Measurements from ENCODE around the gene TRAF3. TPM values are rescaled to one million over a fixed set of nuclear protein-coding genes. Genes with fewer than 3 reads are reported as not detected.
A peak's percentile ranks its signal among the peaks of the same experiment; 100 is the strongest.
"Not testable (repeated sequence)": the region's sequence is repeated elsewhere in the genome, so short reads cannot be mapped to it uniquely, and the experiment has no call there.

Gene TRAF3
- total RNA-seq, 1 donor from 2014 or later, result 26.6 TPM

DNA sequence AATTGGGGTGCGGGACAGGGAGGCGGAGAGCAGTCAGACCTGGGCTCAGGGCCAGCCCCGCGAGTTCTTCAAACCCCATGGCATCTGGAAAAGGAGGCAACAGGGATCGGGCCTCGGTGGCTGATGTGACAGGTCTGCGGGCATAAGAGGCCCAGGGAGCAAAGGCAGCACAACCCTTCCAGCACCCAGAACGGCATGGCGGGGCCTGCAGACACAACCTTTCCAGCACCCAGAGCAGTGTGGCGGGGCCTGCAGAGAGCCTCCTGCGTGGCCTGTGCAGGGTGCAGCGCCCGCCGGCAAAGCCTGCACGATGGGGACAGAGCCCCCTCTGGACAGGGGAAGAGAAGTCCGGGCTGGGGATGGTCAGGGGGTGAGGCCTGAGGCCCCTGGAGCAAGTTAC is 26.2 kb upstream of the TRAF3 start:
- DNase-seq (ENCODE audit: low read depth, low spot score), result no peak

DNA sequence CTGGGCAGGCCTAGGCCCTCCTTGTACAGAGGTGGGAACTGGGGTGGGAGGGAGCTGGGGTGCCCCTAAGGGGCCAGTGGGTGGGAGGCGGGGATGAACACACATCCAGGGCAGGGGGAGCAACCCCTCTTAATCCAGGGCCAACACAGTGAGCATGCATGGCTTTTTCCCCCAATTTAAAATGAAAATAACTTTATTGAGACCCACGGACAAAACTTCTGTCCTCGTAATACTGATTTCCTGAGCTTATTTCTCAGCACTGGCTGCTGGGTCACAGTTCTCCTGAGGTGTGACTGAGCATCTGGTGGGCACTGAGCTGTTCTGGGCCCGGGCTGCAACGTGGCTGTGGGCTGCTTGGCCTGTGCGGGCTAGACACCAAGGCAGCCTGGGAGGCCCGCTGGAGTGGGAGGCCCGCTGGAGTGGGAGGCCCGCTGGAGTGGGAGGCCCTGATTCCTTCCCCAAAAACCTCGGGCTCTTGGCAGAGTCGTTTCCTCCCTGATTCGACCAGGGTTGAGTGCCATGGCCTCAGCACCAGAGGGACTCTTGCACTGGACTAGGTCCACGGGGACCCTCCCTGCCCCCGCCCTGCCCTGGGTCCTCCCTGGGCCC is 24.9 kb upstream of the TRAF3 start:
- DNase-seq (ENCODE audit: low read depth, low spot score), result no peak

DNA sequence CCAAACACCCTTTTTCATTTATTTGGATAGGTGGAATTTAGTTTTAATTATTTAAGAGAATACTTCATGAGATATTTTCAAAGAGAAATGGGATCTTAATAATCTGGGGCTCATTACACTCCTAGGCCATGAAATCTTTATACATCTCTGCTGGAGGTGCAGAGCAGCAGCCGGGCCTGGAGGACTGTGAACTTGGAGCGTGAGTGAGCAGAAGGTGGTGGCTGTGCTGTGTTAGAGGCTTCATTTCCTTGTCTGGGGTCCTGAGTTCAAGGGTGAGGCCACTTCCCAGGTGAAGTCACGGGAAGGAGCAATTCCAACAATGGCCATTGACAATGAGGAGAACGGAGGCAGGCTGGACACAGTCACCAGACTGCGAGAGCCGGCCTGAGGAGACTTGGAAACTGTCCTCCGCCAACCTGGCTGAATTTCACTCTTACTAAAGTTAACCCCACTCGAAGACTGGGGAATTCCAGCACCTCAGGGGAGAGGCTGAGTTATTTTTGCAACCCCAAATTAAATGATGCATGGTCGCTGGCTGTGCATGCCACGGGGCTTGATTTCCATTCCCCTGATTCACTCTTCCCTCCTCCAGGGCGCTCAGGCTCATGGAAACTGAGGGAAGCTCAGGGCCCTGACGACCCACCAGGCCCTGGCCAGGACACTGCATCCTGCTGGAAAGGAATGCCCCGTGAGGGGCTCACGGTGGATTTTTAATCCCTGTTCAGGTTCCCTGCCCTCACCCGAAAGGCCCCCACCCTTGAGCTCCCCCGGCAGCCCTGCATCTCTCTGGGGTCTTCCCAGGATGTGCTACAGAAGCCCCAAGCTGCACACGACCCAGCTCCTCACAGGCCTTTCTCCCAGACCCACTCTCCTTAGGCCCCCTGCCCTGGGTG is 22.6 kb upstream of the TRAF3 start:
- no peak for DNase-seq (ENCODE audit: low read depth, low spot score)

DNA sequence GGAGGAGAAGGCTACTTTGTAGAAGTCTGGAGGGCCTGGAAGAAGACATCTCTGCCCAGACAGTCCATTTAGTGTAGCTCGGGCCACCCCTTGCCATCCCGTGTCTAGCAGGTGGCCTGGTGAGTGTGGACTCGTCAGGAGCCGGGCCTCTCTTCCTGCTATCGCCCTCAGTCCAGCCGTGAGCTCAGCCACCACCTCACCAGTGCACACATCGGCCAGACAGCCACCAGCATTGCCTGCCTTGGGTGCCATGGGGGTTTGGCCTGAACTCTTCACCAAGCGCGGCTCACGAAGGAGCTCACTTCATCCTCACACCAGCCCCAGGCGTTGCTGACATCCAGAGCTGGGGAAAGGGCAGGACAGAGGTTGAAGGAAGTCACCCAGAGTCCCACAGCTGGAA is 19.6 kb upstream of the TRAF3 start:
- no peak for DNase-seq (ENCODE audit: low read depth, low spot score)

DNA sequence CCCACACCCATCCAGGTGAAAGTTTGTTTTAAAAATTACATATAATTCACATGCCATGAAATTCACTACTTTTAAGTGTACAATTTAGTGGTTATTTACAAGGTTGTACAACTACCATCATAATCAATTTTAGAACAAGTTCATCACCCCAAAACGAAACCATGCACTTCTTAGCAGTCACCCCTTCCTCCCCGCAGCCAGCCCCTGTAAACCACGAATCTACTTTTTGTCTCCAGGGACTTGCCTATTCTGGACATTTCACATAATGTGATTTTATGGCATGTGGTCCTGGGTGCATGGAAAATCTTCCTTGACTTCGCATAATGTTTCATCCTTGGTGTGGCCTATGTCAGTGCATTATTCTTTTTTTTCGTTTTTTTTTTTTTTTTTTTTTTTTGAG is 19.2 kb upstream of the TRAF3 start:
- no peak for DNase-seq (ENCODE audit: low read depth, low spot score)

DNA sequence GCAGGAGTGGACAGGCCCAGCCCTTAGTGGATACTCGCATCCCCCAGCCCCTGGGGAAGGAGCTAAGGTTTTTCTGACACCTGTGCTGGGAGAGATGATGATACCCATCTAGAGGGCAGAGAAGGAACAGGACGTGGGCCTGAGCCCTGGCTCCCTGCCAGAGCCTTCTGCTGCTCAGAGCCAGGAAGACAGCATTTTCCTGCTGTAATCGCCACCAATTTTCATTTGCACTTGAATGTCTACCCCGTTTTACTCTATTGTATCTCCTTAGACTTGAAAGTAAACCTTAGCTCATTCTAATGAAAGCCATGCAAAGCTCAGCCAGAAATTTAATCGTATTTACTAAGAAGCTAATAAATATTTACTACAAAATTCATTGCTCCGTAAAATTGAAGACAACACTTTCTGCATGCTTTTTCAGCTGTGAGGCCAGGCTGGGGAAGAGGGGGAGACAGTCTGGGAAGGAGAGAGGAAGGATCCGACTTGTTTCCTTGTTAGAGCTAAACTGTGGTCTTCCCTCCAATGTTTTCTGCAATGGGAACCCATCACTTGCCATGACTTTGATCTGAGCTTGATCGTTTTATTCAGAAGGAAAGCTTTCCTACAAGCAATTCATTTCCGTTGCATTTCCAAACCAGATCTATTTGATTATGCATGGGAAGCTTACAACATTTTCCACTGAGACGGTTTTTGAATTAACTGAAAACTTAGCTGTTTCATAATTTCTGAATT is 17.6 kb upstream of the TRAF3 start:
- DNase-seq (ENCODE audit: low read depth, low spot score), result no peak

DNA sequence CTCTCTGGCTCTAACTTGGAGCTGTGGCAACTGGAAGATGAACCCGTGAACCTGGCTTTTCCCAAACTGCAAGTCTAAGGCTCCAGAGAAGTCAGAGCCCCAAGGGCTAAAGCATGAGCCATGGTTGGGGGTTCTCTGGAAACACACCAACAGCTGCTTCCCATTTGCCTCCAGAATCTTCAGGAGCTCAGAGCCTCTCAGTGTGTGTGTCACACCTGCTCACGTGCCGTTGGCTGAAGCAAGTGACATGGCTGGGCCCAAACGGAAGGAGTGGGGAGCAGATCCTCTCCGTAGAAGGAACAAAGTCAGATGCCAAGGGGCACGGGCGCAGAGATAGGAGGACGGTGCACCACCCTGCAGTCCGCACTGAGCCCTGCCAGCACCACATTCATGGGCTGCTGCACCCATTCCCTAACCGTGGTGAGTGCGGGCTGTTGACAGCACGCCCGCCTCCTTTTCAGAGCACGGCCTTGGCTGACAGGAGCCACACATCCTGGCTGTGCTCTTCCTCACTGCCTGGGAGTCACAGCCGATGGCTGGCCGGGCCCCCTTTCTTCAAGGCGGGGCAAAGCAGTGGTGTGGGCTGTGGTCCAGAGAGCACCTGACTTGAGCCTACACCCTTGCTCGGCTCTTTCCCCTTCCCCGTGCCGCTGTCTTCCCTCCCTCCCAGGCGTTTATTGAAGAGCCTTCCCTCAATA is 16.6 kb upstream of the TRAF3 start:
- no peak for DNase-seq (ENCODE audit: low read depth, low spot score)

DNA sequence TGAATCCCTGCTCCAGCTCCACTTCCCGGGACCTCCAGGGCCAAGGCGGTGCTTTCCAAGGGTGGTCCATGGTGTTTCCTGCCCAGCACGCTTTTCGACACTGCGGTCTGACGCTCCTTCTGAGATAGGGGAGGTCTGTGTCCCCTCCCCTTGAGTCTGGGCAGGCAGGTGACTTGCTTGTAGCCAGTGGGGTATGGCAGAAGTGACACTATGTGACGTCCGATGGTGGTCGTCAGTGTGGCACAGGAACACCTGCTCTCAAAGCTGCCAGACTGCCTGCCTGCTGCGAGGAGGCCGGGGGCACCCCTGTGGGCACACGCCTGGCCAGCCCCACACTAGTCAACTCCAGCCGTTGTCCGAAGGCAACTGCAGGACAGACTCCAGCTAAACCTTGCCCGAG is 16.0 kb upstream of the TRAF3 start:
- DNase-seq (ENCODE audit: low read depth, low spot score), result no peak

DNA sequence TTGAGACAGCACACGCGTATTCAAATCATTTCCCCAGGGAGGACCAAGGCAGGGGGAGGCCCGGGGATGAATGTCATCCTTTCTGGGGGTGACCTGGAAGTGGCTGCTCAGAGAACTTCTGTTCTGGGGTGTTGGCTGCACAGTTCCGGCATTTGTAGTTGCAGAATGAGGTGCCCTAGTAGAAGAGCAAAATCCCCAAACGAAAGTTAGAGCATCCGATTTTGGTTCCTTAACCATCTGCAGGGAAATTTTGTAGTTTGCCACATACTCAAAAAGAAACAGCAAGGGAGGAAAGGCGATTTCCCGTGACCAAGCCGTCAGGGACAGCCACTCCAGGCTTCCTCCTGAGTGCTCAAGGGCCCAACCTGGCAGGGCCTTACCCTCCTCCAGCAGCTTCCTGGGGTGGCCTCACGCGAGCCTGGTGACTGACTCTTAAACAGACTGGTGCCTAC is 13.0 kb upstream of the TRAF3 start:
- no peak for DNase-seq (ENCODE audit: low read depth, low spot score)

DNA sequence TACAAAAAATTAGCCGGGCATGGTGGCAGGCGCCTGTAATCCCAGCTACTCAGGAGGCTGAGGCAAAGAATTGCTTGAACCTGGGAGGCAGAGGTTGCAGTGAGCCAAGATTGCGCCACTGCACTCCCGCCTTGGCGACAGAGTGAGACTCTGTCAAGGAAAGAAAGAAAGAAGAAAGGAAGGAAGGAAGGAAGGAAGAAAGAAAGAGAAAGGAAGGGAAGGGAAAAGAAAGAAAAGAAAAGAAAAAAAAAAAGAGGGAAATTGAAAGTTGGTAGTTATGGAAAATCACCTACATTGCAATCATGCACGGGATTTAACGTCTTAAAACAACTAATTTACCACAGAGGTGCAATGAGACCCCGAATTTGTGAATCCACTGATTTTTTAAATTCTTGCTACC is 11.5 kb upstream of the TRAF3 start:
- not testable (repeated sequence) for DNase-seq (ENCODE audit: low read depth, low spot score)

DNA sequence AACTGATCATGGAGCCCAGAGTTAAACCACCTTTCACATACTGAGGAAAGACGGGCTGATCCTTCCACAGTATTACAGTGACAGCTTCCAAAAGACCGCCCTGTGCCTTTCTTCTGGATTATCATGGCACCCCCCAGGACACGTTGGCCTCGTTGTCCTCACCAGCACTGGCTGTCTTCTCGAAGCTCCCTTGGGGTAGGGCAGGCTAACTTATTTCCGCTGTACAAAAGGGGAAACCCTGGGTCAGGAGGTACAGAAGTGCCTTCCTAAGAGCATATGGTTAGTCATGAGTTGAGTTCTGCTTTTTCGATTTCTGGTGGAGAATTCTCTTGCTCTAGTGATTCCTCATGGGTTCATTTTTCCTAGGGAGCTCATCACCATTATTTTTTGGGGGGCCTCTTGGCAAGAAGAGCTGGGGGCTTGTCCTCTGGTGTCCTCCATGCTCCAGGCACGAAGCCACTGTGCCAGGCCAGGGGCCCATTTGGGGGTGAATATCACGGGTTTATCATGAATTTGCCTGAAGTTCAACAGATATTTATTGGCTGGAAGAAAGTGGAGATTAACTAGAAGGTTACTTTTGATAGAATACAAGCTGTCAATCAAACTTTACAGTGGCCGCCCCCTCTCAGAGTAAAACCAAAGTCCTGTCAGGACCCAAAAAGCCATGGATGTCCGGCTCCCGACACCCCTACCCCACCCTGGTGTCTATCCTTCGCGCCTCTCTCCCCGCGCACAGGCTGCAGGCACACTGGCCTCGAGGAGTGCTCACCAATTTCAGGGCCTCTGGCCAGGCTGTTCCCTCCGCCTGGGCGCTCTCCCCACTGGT is 8.8 kb upstream of the TRAF3 start:
- no peak for DNase-seq (ENCODE audit: low read depth, low spot score)

DNA sequence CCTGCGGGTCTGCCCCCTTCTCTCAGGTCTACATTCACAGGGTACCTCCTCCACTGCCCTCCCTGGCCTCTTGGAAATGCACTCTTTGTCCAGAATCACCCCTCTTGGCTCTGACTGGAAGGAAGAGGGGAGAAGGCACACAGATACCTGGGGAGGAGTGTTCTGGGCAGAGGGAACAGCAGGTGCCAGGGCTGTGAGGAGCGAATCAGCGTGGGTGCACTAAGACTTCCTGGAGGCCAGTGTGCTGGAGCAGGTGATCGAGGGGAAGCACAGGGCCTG is 8.3 kb upstream of the TRAF3 start:
- no peak for DNase-seq (ENCODE audit: low read depth, low spot score)

DNA sequence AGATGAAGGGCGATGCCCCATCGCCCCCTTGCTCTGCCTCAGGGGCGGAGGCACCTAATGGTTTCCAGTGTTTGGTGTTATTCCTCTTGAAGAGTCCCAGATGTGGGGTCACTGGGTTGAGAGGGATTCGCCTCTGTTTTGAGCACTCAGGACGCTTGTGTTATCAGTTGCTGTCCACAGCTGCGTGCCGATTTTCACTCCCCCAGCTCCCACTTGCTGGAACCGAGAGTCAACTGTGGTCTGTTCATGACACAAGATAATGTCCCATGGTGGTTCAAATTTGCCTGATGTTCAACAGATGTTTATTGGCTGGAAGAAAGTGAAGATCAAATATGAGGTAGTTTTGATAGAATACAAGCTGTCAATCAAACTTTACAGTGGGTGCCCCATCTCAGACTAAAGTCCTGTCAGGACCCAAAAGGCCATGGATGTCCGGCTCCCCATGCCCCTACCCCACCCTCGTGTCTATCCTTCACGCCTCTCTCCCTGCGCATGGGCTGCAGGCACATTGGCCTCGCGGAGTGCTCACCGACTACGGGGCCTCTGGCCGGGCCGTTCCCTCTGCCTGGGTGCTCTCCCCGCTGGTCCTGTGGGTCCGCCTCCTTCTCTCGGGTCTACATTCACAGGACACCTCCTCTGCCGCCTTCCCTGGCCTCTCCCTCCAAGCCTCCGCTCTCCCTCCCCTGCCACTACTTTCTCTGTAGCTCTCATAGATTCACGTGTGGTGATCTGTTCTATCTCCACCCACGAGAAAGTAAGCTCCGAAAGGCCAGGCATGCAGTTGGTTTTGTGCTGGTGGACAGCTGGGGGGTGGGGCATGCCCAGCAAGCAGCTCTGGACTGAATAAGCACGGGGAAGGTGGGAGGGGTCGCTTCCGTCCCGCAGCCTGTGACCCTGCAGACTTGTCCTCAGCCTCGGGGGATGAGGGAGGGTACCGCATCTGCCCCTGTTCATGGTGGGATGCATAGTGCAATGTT is 6.8 kb upstream of the TRAF3 start:
- DNase-seq (ENCODE audit: low read depth, low spot score), result no peak

DNA sequence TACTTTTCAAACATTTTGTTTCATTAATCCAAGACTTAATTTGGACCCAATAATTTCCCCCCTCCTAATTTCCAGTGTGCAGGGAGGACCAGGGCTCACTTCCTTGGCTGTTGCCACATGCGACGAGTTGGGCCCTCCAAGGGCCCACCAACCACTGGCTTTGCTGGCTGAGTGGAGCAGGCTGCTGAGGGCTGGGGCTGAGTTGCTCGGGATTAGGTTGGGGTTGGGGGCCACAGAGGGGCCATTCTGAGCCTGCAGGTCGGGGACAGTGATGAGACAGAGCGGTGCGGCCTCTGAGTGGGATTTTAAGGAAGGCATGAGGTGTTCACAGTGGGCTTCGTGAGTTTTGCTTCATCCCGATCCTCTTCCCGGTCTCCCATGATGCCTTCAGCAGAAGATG is 6.1 kb upstream of the TRAF3 start:
- no peak for DNase-seq (ENCODE audit: low read depth, low spot score)

DNA sequence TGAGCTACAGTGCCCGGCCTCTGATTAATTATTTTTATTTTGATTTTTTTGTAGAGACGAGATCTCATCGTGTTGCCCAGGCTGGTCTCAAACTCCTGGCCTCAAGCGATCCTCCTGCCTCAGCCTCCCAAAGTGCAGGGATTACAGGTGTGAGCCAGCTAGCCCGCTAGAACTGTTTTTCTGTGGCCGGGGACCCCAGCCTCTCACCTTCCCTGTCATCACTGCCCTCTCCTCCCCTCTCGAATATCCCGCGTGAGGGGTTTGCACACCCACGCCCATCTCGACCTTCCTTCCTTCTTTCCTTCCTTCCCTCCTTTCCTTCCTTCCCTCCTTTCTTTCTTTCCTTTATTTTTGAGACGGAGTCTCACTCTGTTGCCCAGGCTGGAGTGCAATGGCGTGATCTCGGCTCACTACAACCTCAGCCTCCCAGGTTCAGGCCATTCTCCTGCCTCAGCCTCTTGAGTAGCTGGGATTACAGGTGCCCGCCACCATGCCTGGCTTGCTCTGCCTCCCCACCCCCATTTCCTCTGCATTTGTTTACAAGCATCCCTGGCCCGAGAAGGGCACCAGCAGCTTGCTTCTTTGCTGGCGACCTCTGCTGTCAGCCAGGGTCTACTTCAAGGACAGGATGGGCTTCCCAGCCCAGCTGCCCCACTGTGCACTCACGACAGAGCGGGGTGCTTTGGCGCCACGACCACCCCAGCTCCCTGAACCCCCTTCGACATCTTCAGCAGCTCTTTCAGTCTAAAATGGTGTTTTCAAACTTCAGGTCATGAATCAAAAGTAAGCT is 4.3 kb upstream of the TRAF3 start:
- DNase-seq (ENCODE audit: low read depth, low spot score), result no peak

DNA sequence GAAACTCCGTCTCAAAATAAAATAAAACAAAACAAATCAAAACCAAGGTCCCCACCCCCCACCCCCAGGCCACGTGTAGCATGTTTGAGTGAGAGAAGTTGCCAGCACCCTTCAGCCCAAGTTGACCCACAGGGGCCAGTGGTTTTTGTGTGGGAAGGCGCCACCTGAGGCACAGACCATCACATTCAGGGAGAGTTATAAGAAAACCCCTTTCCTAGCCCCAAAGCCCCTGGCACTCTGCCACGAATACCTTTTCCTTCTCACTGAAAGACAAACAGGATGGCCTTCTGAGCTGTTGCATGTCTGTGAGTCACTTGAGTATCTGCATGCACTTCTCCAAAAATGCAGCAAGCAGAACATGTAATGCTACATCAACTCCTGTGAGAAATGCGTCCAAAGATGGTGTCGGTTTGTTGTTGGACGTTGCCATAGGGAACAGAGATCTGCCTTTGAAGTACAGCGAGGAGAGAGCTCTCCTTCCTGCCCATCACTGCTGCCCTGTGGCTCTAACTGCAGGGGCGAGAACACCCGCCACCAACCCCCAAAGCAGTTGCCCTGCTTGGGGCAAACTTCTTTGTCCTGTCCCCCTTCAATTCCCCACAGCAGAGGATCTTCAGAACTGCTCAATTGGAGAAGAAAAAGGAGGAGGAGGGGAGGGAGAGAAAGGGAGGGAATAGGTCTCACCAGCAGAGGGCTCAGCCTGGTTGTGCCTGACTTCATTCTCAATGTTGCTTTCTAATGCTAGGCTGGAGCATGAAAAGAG is 2.7 kb upstream of the TRAF3 start:
- no peak for DNase-seq (ENCODE audit: low read depth, low spot score)

DNA sequence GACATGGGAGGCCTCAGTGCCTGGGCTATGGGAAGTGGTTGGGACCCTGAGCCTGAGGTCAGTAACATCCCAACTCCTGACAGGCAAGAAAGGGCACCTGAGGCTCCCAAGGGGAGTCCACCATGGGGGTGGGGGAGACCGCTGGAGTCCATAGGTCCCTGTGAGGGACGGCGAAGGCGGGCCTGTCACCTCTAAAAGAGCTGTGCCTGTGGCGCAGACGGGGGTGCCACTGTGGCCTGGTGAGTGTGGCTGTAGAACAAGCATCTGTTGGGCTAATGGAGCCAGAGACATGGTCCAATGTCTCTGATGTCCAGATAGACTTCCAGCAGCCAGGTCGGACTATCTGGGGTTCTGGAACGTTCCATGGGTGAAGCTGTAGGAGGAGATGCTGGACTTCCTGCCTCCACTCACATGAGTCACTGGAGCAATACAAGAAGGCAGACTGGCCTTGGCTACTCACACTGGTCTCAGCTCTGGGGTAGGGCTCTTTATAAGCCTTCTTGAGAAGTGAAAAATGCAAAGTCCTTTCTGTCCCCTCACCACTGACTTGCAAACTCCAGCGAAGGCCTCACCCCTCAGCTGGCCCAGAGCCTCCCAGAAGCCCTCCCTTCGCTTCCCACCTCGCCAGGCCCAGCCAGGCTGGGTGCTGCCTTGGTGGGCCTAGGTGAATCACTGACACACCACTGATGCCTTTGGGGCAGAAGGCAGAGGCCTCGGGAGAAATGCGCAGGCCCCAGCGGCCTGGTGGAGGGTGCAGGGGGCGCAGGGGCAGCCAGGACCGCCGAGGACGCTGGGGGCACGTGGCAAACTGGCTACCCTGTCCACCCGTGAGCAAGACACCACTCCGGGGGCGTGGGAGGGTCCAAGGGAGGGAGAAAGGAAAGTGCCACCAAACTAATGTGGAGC is 1.1 kb upstream of the TRAF3 start:
- DNase-seq (ENCODE audit: low read depth, low spot score), result peak; percentile 30

All from pulmonary artery endothelial cell (primary cell).